ENCODE data around the gene ZNF175.

ZNF175 gene

DNA sequence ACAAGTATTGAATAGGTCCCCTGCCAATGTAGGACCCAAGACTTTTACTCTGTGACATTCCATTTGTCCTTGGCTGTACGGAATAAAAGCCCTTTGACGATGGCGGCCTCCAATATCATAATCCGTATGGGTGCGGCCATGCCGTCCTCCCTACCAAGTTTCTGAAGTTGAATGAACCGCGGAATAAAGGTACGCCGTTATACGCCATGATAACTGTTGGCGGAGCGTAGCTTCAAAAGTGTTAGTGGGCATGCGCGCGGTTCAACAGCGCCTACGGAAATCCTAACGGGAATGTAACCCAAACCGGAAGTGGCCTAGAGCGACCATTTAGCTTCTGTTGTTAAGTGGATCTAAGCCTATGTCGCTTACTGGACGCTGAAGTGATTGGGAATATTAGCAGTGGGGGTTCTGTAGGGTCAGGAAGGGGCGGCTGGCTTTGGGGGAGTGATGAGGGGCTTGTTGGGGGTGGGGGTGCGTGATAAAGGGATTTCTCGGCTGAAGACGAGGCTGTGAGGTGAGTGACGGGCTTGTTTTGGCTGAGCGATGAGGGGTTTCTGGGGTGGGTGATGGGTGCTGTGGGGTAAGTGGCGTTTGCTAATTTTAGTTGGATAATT, at the start of gene ZNF175:
TSS of gene ZNF175 (plus strand) at position 322 of the 614 bp plus-strand sequence. CDS start 2,047 bp downstream, outside the sequence.
- in situ Hi-C loops (cut with HindIII; ENCODE audit: low sequenced_read_pairs): no loop called here
- TF ChIP-seq, protein P1, sequence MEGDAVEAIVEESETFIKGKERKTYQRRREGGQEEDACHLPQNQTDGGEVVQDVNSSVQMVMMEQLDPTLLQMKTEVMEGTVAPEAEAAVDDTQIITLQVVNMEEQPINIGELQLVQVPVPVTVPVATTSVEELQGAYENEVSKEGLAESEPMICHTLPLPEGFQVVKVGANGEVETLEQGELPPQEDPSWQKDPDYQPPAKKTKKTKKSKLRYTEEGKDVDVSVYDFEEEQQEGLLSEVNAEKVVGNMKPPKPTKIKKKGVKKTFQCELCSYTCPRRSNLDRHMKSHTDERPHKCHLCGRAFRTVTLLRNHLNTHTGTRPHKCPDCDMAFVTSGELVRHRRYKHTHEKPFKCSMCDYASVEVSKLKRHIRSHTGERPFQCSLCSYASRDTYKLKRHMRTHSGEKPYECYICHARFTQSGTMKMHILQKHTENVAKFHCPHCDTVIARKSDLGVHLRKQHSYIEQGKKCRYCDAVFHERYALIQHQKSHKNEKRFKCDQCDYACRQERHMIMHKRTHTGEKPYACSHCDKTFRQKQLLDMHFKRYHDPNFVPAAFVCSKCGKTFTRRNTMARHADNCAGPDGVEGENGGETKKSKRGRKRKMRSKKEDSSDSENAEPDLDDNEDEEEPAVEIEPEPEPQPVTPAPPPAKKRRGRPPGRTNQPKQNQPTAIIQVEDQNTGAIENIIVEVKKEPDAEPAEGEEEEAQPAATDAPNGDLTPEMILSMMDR (IDR thresholded peaks at IDR 0.05; ENCODE audit: low read depth, low read length, missing control alignments): no peak
- H3K4me3 ChIP-seq (ENCODE audit: low read depth, low read length): peak within 1 kb of the TSS; percentile 56
- peak; percentile 97 for DNase-seq (ENCODE audit: low read depth)

DNA sequence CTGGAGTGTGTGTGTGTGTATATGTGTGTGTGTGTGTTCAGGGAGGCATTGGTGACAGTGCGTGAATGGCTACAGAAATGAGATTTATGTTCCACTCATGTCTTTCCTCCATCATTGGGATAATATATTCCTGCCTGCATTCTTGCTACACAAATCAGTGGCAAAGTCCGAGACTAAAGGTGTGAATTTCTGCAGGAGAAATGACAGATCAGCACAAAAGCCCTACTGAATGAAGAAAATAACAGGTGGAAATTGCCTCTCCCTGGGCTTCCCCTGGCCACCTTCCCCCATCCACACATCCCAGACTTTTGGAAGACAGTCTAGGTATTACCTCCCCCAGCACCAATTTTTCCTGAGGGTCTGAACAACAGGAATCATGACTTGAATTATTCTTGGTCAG, 49.7 kb upstream of the ZNF175 start:
- in situ Hi-C loops (cut with HindIII; ENCODE audit: low sequenced_read_pairs): no loop called here
- TF ChIP-seq, protein P1 (IDR thresholded peaks at IDR 0.05; ENCODE audit: low read depth, low read length, missing control alignments): no peak
- DNase-seq (ENCODE audit: low read depth): no peak
- no peak overlapping the region for H3K4me3 ChIP-seq (ENCODE audit: low read depth, low read length)

- H3K4me3 ChIP-seq (ENCODE audit: low read depth, low read length): no peak overlapping the region
- TF ChIP-seq, protein P1 (IDR thresholded peaks at IDR 0.05; ENCODE audit: low read depth, low read length, missing control alignments): no peak
- DNase-seq (ENCODE audit: low read depth): no peak
- in situ Hi-C loops (cut with HindIII; ENCODE audit: low sequenced_read_pairs): no loop called here
Measured at GRCh38 chr19:51521781-51522180, 49.3 kb upstream of the ZNF175 start.

- no peak overlapping the region for H3K4me3 ChIP-seq (ENCODE audit: low read depth, low read length)
- no peak for DNase-seq (ENCODE audit: low read depth)
- TF ChIP-seq, protein P1 (IDR thresholded peaks at IDR 0.05; ENCODE audit: low read depth, low read length, missing control alignments): no peak
- in situ Hi-C loops (cut with HindIII; ENCODE audit: low sequenced_read_pairs): no loop called here
Measured at GRCh38 chr19:51524666-51525264, 46.3 kb upstream of the ZNF175 start.

DNA sequence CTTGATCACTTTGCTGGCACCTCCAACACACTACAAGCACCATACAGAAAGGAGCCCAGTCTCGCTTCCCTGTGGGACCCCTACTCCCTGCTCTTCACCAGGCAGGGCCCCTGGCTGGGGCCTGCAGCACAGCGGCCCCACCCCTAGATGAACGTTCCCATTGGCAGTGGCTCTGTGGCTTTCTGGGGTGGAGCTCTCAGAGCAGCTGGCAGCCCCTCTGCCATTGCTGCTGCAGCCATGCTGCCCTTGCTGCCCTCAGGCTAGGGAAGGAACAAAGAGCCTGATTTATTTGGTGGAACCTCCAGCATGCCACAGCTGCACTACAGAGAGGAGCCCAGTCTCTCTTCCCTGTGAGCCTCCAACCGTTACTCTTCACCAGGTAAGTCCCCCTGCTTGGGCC, 45.4 kb upstream of the ZNF175 start:
- TF ChIP-seq, protein P1 (IDR thresholded peaks at IDR 0.05; ENCODE audit: low read depth, low read length, missing control alignments): no peak
- in situ Hi-C loops (cut with HindIII; ENCODE audit: low sequenced_read_pairs): no loop called here

GRCh38 chr19:51529301-51529700, 41.8 kb upstream of the ZNF175 start:
- in situ Hi-C loops (cut with HindIII; ENCODE audit: low sequenced_read_pairs): no loop called here
- H3K4me3 ChIP-seq (ENCODE audit: low read depth, low read length): no peak overlapping the region
- TF ChIP-seq, protein P1 (IDR thresholded peaks at IDR 0.05; ENCODE audit: low read depth, low read length, missing control alignments): no peak
- DNase-seq (ENCODE audit: low read depth): no peak

More for the DNA sequence above, 45.4 kb upstream of the ZNF175 start:
- no peak for DNase-seq (ENCODE audit: low read depth)
- H3K4me3 ChIP-seq (ENCODE audit: low read depth, low read length): no peak overlapping the region
